Gastroesophageal sphincter (tissue), 3 donors: ENCODE results near the gene ZC3H12C.

Experiments used
- POLR2AphosphoS5 ChIP-seq: sonication (generic); formaldehyde crosslinking; IDR thresholded peaks from one replicate; pipeline ENCODE4 v1.6.1; 2017; ENCODE audit warnings: antibody characterized with exemption
- TF ChIP-seq, protein P1 (sequence below), 4 experiments: fragments of 200-600 bp in 2 of 4; fragments of 450-650 bp in 2 of 4; sonication (generic) in 1 of 4; IDR thresholded peaks; one replicate each; pipeline ENCODE4 v1.5.1; 2017 to 2019; ENCODE audit warnings: antibody characterized with exemption in 4 of 4, mild to moderate bottlenecking in 2 of 4, moderate library complexity in 2 of 4

GRCh38 chr11:110147962-110148709, 54.9 kb downstream of the ZC3H12C start:
- TF ChIP-seq, protein P1, sequence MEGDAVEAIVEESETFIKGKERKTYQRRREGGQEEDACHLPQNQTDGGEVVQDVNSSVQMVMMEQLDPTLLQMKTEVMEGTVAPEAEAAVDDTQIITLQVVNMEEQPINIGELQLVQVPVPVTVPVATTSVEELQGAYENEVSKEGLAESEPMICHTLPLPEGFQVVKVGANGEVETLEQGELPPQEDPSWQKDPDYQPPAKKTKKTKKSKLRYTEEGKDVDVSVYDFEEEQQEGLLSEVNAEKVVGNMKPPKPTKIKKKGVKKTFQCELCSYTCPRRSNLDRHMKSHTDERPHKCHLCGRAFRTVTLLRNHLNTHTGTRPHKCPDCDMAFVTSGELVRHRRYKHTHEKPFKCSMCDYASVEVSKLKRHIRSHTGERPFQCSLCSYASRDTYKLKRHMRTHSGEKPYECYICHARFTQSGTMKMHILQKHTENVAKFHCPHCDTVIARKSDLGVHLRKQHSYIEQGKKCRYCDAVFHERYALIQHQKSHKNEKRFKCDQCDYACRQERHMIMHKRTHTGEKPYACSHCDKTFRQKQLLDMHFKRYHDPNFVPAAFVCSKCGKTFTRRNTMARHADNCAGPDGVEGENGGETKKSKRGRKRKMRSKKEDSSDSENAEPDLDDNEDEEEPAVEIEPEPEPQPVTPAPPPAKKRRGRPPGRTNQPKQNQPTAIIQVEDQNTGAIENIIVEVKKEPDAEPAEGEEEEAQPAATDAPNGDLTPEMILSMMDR (IDR thresholded peaks at IDR 0.05), result no peak
- TF ChIP-seq POLR2AphosphoS5, result no peak
